Loucy (cell line): ENCODE measurements around the gene CSGALNACT2.

ENCODE experiments used
- H2AFZ ChIP-seq: fragments of 200-600 bp; sonication (generic); 2 replicates; pipeline ENCODE4 v1.6.0; 2016; ENCODE audit warnings: antibody characterized with exemption, mild to moderate bottlenecking, low read length, moderate library complexity
- H3F3A ChIP-seq: fragments of 200-600 bp; 2 replicates; pipeline ENCODE4 v1.6.0; 2016; ENCODE audit warnings: antibody characterized with exemption, low read depth, mild to moderate bottlenecking
- H3K27me3 ChIP-seq: fragments of 200-600 bp; sonication (generic); 2 replicates; pipeline ENCODE4 v1.6.1; 2014; ENCODE audit warnings: low read length, mild to moderate bottlenecking; ENCODE audit not compliant: insufficient read depth, poor library complexity, severe bottlenecking
- H3K36me3 ChIP-seq: fragments of 200-600 bp; sonication (generic); 2 replicates; pipeline ENCODE4 v1.6.1; 2016; ENCODE audit warnings: low read length; ENCODE audit not compliant: insufficient read depth
- H3K4me1 ChIP-seq: fragments of 200-600 bp; sonication (generic); 2 replicates; pipeline ENCODE4 v1.5.1; 2014; ENCODE audit warnings: low read length, mild to moderate bottlenecking; ENCODE audit not compliant: insufficient read depth, poor library complexity, severe bottlenecking
- H3K4me2 ChIP-seq: fragments of 200-600 bp; sonication (generic); 2 replicates; pipeline ENCODE4 v1.6.0; 2014; ENCODE audit warnings: antibody characterized with exemption, low read length, low read depth, mild to moderate bottlenecking; ENCODE audit not compliant: poor library complexity, severe bottlenecking
- H3K4me3 ChIP-seq: fragments of 200-600 bp; sonication (generic); 2 replicates; pipeline ENCODE4 v1.5.1; 2014; ENCODE audit warnings: low read length, mild to moderate bottlenecking, mixed read lengths; ENCODE audit not compliant: poor library complexity, severe bottlenecking
- H3K79me2 ChIP-seq: fragments of 200-600 bp; sonication (generic); 2 replicates; pipeline ENCODE4 v1.6.1; 2014; ENCODE audit warnings: low read length; ENCODE audit not compliant: insufficient read depth
- H3K9ac ChIP-seq: fragments of 200-600 bp; sonication (generic); 2 replicates; pipeline ENCODE4 v1.6.0; 2014; ENCODE audit warnings: mild to moderate bottlenecking, low read depth, low read length, moderate library complexity; ENCODE audit not compliant: poor library complexity, severe bottlenecking
- H3K9me2 ChIP-seq: fragments of 200-600 bp; sonication (generic); replicated peaks from 2 replicates; pipeline ENCODE4 v1.6.1; 2016; ENCODE audit warnings: low read depth, low read length, mixed read lengths
- H3K9me3 ChIP-seq: fragments of 200-600 bp; sonication (generic); 2 replicates; pipeline ENCODE4 v1.6.1; 2014; ENCODE audit warnings: mild to moderate bottlenecking, antibody characterized with exemption, low read length, low read depth; ENCODE audit not compliant: insufficient read depth
- H4K20me1 ChIP-seq: fragments of 200-600 bp; sonication (generic); 2 replicates; pipeline ENCODE4 v1.6.0; 2014; ENCODE audit warnings: antibody characterized with exemption, low read length, mild to moderate bottlenecking; ENCODE audit not compliant: insufficient read depth, poor library complexity, severe bottlenecking
- EZH2phosphoT487 ChIP-seq: fragments of 200-600 bp; IDR thresholded peaks from 2 replicates; pipeline ENCODE4 v1.6.1; 2018; ENCODE audit warnings: antibody characterized with exemption, mild to moderate bottlenecking, moderate library complexity, borderline replicate concordance
- TF ChIP-seq, protein P1 (sequence below): fragments of 200-600 bp; sonication (generic); conservative IDR thresholded peaks from 2 replicates; pipeline ENCODE4 v1.5.1; 2014; ENCODE audit warnings: mild to moderate bottlenecking, antibody characterized with exemption, low read length

The CSGALNACT2 gene

DNA sequence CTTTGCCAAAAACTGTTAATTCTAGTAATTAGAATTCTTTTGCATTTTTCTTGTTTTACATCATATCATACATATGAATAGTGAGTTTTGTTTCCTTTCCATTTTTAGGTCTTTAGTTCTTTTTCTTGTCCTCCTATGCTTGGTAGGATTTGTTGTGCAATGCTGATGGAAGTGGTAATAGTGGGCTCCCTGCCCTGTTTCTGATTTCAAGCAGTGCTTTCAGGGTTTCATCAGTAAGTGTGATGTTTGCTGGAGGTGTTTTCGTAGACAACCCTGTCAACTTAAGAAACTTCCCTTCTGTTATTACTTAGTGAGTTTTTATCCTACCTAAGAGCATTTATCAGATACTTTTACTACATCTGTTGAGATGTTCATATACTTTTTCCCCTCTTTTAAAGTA lies 50.5 kb downstream of the CSGALNACT2 start:
- Histone ChIP-seq H3F3A (no peaks in the 10 kb centered on the region), H3K4me2 (no peak overlapping the region), H4K20me1 (no peaks in the 10 kb centered on the region), H3K9me3 (no peaks in the 10 kb centered on the region), H3K9me2 (no peaks in the 10 kb centered on the region), H3K27me3 (no peaks in the 10 kb centered on the region), H3K79me2 (no peaks in the 10 kb centered on the region), H3K36me3 (peaks cover 20% of the 10 kb centered on the region; the same call in 1 of the 2 replicates), H2AFZ (no peak overlapping the region), H3K9ac (no peak overlapping the region), H3K4me1 (no peaks in the 10 kb centered on the region), H3K4me3 (no peak overlapping the region)
- TF ChIP-seq EZH2phosphoT487: no peak
- TF ChIP-seq, protein P1, sequence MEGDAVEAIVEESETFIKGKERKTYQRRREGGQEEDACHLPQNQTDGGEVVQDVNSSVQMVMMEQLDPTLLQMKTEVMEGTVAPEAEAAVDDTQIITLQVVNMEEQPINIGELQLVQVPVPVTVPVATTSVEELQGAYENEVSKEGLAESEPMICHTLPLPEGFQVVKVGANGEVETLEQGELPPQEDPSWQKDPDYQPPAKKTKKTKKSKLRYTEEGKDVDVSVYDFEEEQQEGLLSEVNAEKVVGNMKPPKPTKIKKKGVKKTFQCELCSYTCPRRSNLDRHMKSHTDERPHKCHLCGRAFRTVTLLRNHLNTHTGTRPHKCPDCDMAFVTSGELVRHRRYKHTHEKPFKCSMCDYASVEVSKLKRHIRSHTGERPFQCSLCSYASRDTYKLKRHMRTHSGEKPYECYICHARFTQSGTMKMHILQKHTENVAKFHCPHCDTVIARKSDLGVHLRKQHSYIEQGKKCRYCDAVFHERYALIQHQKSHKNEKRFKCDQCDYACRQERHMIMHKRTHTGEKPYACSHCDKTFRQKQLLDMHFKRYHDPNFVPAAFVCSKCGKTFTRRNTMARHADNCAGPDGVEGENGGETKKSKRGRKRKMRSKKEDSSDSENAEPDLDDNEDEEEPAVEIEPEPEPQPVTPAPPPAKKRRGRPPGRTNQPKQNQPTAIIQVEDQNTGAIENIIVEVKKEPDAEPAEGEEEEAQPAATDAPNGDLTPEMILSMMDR: no peak

DNA sequence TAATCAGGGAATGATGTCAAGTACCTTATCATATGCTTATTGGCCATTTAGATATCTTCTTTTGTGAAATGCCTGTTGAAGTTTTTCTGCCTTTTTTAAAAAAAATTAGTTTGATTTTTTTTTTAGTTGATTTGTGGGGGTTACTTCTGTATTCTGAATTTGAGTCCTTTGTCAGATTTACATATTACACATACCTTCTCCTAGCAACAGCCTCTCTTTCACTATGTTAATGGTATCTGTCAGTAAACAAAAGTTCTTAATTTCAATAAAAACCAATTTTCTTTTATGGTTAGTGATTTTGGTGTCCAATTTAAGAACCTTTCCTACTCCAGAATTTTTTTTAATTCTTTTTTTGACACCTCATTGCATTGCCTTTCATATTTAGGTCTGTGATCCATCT lies 52.0 kb downstream of the CSGALNACT2 start:
- Histone ChIP-seq H3K36me3 (peaks cover 14% of the 10 kb centered on the region; the same call in 1 of the 2 replicates), H3K9me2 (no peaks in the 10 kb centered on the region), H3K9ac (no peak overlapping the region), H3K4me2 (no peak overlapping the region), H2AFZ (no peak overlapping the region), H3K4me1 (no peaks in the 10 kb centered on the region), H3F3A (no peaks in the 10 kb centered on the region), H3K9me3 (no peaks in the 10 kb centered on the region), H4K20me1 (no peaks in the 10 kb centered on the region), H3K27me3 (no peaks in the 10 kb centered on the region), H3K79me2 (no peaks in the 10 kb centered on the region), H3K4me3 (no peak overlapping the region)
- TF ChIP-seq EZH2phosphoT487: no peak
- TF ChIP-seq, protein P1: no peak

DNA sequence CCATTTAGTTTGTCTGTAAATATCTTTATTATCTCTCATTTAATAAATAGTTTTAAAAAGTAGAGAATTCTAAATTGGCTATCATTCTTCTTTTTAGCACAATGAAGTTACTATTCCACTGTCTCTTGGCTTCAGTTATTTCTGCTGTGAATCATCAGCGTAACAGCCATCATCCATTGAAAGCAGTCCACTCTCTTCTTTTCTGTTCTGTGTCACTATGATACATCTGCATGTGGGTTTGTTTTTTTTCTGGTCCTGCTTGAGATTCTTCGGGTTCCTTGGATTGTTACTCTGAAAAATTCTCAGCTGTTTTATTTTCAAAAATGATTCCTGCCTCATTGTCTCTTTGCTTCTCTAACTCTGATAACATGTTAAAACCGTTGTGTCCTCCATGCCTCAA lies 52.5 kb downstream of the CSGALNACT2 start:
- H3K79me2 ChIP-seq: no peaks in the 10 kb centered on the region
- no peak overlapping the region for H2AFZ ChIP-seq
- H3F3A ChIP-seq: no peaks in the 10 kb centered on the region
- TF ChIP-seq EZH2phosphoT487: no peak
- TF ChIP-seq, protein P1: no peak
- peaks cover 14% of the 10 kb centered on the region; the same call in 1 of the 2 replicates for H3K36me3 ChIP-seq
- H3K9ac ChIP-seq: no peak overlapping the region
- H3K27me3 ChIP-seq: no peaks in the 10 kb centered on the region
- no peak overlapping the region for H3K4me2 ChIP-seq
- no peaks in the 10 kb centered on the region for H3K9me2 ChIP-seq
- no peak overlapping the region for H3K4me3 ChIP-seq
- no peaks in the 10 kb centered on the region for H3K4me1 ChIP-seq
- H4K20me1 ChIP-seq: no peaks in the 10 kb centered on the region
- no peaks in the 10 kb centered on the region for H3K9me3 ChIP-seq
